Karpas-422 (cell line): ENCODE data around the gene MRPS10. TPM values are rescaled to one million over a fixed set of nuclear protein-coding genes. Genes with fewer than 3 reads are reported as not detected.
"Not testable (repeated sequence)": the region's sequence is repeated elsewhere in the genome, so short reads cannot be mapped to it uniquely, and the experiment has no call there.

Experiments used
- DNase-seq: peaks from one replicate; pipeline ENCODE4 v3.0.0-alpha.2; 2015
- H2AFZ ChIP-seq: fragments of 200-600 bp; sonication (generic); 2 replicates; pipeline ENCODE4 v1.6.1; 2014; ENCODE audit warnings: antibody characterized with exemption, low read length, mixed read lengths
- H3K27ac ChIP-seq: fragments of 200-600 bp; sonication (generic); 2 replicates; pipeline ENCODE4 v1.5.1; 2014; ENCODE audit warnings: mild to moderate bottlenecking, low read length, moderate library complexity
- H3K27me3 ChIP-seq: fragments of 200-600 bp; sonication (generic); 2 replicates; pipeline ENCODE4 v1.6.1; 2014; ENCODE audit warnings: low read length, mixed read lengths
- H3K36me3 ChIP-seq: fragments of 200-600 bp; sonication (generic); 2 replicates; pipeline ENCODE4 v1.6.1; 2014; ENCODE audit warnings: low read length, mixed read lengths; ENCODE audit not compliant: insufficient read depth
- H3K4me1 ChIP-seq: fragments of 200-600 bp; sonication (generic); 2 replicates; pipeline ENCODE4 v1.6.1; 2014; ENCODE audit warnings: mild to moderate bottlenecking, low read length, mixed read lengths
- H3K4me2 ChIP-seq: fragments of 200-600 bp; sonication (generic); 2 replicates; pipeline ENCODE4 v1.6.1; 2014; ENCODE audit warnings: low read length, low read depth, mild to moderate bottlenecking; ENCODE audit not compliant: poor library complexity, severe bottlenecking
- H3K4me3 ChIP-seq: fragments of 200-600 bp; sonication (generic); 2 replicates; pipeline ENCODE4 v1.5.1; 2014; ENCODE audit warnings: mild to moderate bottlenecking, antibody characterized with exemption, low read length, mixed read lengths
- H3K79me2 ChIP-seq: fragments of 200-600 bp; sonication (generic); 2 replicates; pipeline ENCODE4 v1.6.1; 2014; ENCODE audit warnings: mild to moderate bottlenecking, low read length, mixed read lengths
- H3K9ac ChIP-seq: fragments of 200-600 bp; sonication (generic); 2 replicates; pipeline ENCODE4 v1.6.0; 2014; ENCODE audit warnings: low read length
- H3K9me2 ChIP-seq: fragments of 200-600 bp; sonication (generic), shearing (Covaris generic); replicated peaks from 2 replicates; pipeline ENCODE4 v1.6.0; 2014; ENCODE audit warnings: mild to moderate bottlenecking, low read length, moderate library complexity; ENCODE audit not compliant: insufficient read depth
- H3K9me3 ChIP-seq: fragments of 300-700, 200-600 bp; sonication (generic); 2 replicates; pipeline ENCODE4 v1.6.1; 2014; ENCODE audit warnings: low read length, mixed read lengths
- H4K20me1 ChIP-seq: fragments of 200-600 bp; sonication (generic); 2 replicates; pipeline ENCODE4 v1.6.1; 2014; ENCODE audit warnings: mild to moderate bottlenecking, antibody characterized with exemption, low read length, low read depth; ENCODE audit not compliant: insufficient read depth
- total RNA-seq: library from RNA; depleted of rRNA; stranded (reverse); fragments of >200 nt; shearing (Covaris generic); gene quantifications from 2 replicates; pipeline ENCODE4 v1.2.3, GENCODE V29; 2014; ENCODE audit warnings: low replicate concordance

MRPS10 gene
- total RNA-seq, 1 experiment from 2014 or later = 54.2 TPM

DNA sequence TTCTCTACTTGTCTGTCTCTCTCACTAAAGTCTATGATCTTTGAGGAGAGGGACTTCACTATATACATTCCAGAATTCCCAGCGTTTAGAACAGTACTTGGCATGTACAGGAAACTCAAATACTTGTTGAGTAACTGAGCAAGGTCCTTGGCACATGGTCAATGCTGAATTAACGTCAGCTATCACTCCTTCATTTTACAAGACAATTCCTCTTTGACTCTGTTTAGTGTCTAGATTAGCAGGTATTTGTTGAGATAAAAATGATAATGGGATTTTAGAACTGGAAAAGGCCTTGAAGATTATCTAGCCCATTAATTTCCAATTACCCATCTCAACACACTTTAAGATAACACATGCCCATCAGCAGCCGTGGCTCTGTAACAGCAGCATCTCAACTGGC, 16.3 kb downstream of the MRPS10 start:
- DNase-seq = no peak
- Histone ChIP-seq H3K27ac (no peak overlapping the region), H3K4me3 (no peak overlapping the region), H3K27me3 (no peaks in the 10 kb centered on the region), H3K9me3 (no peaks in the 10 kb centered on the region), H3K9ac (no peak overlapping the region), H3K4me1 (no peaks in the 10 kb centered on the region), H3K79me2 (no peaks in the 10 kb centered on the region), H3K9me2 (no peaks in the 10 kb centered on the region), H4K20me1 (no peaks in the 10 kb centered on the region), H3K4me2 (no peak overlapping the region), H3K36me3 (peaks cover 3% of the 10 kb centered on the region; the same call in 1 of the 2 replicates), H2AFZ (no peak overlapping the region)

DNA sequence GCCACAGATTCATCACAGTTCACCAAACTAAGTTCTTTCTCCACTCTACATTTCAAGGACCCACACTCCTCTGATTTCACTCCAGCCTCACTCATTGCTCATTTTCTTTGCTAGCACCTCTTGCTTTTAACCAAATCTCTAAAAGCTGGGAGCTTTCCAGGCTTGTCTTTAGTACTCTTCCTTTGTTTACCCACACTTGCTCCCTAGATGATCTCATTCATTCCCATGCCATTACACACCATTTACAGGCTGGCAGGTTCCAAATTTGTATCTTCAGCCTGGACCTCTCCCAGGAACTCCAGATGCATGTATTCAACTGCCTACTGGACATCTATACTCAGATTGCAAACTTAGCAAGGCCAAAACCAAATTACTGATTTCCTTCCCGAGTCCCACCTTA, 17.6 kb downstream of the MRPS10 start:
- H3K4me3 ChIP-seq = no peak overlapping the region
- H3K4me2 ChIP-seq = no peak overlapping the region
- no peaks in the 10 kb centered on the region for H3K36me3 ChIP-seq
- H3K4me1 ChIP-seq = peaks cover 4% of the 10 kb centered on the region
- H3K27ac ChIP-seq = no peak overlapping the region
- no peak for DNase-seq
- no peaks in the 10 kb centered on the region for H3K9me2 ChIP-seq
- no peaks in the 10 kb centered on the region for H3K9me3 ChIP-seq
- no peak overlapping the region for H3K9ac ChIP-seq
- H4K20me1 ChIP-seq = no peaks in the 10 kb centered on the region
- no peaks in the 10 kb centered on the region for H3K27me3 ChIP-seq
- no peak overlapping the region for H2AFZ ChIP-seq
- no peaks in the 10 kb centered on the region for H3K79me2 ChIP-seq

DNA sequence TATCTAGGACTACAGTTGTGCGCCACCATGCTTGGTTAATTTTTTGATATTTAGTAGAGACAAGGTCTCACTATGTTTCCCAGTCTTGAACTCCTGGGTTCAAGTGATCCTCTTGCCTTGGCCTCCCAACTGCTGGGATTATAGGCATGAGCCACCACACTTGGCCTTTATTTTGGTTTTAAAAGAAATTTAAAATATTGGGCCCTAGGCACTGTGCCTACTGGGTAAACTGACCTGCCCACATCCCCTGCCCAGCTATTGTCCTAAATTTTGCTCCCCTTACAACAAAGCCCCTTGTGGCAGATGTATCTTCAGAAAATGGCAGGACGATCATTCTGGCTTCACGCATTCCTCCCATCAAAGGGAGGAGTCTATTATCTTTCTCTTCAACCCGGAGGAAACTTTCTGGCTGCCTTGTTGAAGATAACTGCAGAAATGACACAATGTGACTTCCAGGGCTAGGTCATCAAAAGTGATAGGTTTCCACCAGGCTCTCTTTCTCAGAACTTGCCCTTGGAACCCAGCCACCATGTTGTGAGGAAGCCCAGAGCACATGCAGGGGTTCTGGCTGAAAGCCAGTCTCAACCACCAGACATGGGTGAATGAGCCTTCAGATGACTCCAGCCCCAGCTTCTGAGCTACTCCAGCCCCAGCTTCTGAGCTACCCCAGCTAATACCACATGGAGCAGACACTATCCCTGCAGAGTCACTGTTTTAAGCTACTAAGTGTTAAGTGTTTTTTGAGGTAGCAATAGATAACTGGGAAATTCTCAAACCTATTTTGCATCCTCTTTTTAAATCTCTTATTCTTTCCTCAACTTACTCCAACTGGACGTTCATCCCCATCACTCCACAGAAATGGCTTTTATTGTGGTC, 18.3 kb downstream of the MRPS10 start:
- Histone ChIP-seq H3K9ac (no peak overlapping the region), H2AFZ (no peak overlapping the region), H3K27ac (no peak overlapping the region), H3K4me2 (no peak overlapping the region), H3K79me2 (no peaks in the 10 kb centered on the region), H3K9me2 (no peaks in the 10 kb centered on the region), H3K4me1 (peaks cover 4% of the 10 kb centered on the region), H3K9me3 (no peaks in the 10 kb centered on the region), H4K20me1 (no peaks in the 10 kb centered on the region), H3K27me3 (no peaks in the 10 kb centered on the region), H3K4me3 (no peak overlapping the region), H3K36me3 (no peaks in the 10 kb centered on the region)
- DNase-seq = peak; percentile 59

DNA sequence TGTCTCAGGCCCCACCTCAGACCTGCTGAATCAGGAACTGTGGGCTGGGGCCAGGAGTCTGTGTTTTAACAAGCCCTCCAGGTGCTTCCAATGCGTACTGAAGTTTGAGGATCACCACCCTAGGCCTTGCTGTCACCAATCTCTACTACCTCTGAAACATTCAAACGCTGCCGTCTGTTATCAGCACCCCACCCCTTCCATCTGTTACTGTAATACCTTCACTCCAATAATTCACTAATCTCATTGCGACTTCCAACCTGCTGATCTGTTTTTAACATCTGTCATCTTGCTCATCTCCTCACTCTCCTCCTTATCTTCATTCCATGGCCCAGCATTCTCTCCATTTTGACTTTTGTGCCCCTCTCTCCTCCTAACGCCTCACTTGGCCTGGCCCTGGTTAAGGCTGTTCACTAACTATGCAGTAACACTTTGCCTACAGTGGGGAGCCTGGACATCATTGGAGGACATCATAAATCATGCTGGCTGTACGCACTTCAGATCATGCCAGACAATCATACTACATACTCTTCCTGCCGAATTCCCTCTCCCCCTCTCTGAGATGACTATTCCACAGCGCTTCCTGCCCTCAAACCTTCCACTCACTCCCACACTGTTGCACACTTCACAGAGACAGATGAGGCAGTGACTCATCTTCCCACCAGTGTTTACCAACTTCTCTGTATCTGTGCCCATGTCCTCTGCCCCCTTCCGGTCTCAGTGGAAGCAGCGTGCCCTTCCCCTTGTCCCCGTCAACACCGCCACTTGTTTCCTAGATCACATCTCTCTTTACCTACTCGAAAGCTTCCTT, 19.9 kb downstream of the MRPS10 start:
- Histone ChIP-seq H3K36me3 (no peaks in the 10 kb centered on the region), H3K9me2 (no peaks in the 10 kb centered on the region), H3K4me1 (peaks cover 4% of the 10 kb centered on the region), H4K20me1 (no peaks in the 10 kb centered on the region), H3K4me2 (no peak overlapping the region), H2AFZ (no peak overlapping the region), H3K9ac (no peak overlapping the region), H3K4me3 (no peak overlapping the region), H3K27me3 (no peaks in the 10 kb centered on the region), H3K27ac (no peak overlapping the region), H3K9me3 (no peaks in the 10 kb centered on the region), H3K79me2 (no peaks in the 10 kb centered on the region)
- DNase-seq = no peak

DNA sequence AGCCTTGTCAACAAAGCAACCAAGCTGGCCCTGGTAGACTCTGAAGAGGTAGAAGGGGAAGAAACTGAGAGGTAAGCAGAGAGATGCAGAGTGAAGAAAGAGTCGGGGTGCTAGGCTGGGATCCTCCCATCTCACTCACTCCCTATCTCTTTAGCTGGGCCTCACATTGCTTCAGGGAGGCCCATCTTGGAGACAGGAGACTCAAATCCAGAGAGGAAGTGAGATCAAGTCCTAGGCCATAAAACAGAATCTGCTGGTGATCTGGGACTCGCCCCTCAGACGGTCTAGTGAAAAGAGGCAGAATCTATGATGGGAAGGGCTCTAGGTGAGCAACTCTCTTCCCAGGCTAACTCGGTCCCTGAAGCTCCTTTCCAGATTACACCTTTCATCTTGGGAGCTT, 22.2 kb downstream of the MRPS10 start:
- Histone ChIP-seq H4K20me1 (no peaks in the 10 kb centered on the region), H2AFZ (no peak overlapping the region), H3K9me2 (no peaks in the 10 kb centered on the region), H3K79me2 (no peaks in the 10 kb centered on the region), H3K4me1 (peaks cover 4% of the 10 kb centered on the region), H3K27me3 (no peaks in the 10 kb centered on the region), H3K4me3 (no peak overlapping the region), H3K9ac (no peak overlapping the region), H3K36me3 (no peaks in the 10 kb centered on the region), H3K9me3 (no peaks in the 10 kb centered on the region), H3K4me2 (no peak overlapping the region), H3K27ac (no peak overlapping the region)
- DNase-seq = no peak

DNA sequence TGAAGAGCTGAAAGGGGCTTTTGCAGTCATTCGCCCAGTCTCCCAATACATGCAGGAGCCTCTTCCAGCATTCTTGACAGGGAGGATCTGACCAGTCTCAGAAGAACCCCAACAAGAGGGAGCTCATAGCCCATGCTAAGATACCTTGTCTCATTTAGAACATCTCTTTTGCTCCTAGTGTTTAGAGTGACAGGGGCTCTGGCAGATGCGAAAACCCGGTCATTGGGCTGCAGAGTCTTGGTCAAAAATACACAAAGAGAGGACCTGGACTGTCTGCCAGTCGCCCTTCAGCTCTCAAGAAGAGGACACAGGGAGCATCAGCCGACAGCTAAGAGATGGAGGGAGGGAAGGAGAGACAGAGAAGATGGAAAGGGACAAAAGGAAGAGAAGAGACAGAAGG, 23.6 kb downstream of the MRPS10 start:
- no peaks in the 10 kb centered on the region for H3K9me2 ChIP-seq
- no peaks in the 10 kb centered on the region for H4K20me1 ChIP-seq
- H3K4me1 ChIP-seq = peaks cover 4% of the 10 kb centered on the region
- DNase-seq = no peak
- no peak overlapping the region for H3K4me2 ChIP-seq
- no peaks in the 10 kb centered on the region for H3K27me3 ChIP-seq
- no peaks in the 10 kb centered on the region for H3K36me3 ChIP-seq
- H3K9me3 ChIP-seq = no peaks in the 10 kb centered on the region
- H3K4me3 ChIP-seq = no peak overlapping the region
- no peak overlapping the region for H3K9ac ChIP-seq
- H2AFZ ChIP-seq = no peak overlapping the region
- H3K79me2 ChIP-seq = no peaks in the 10 kb centered on the region
- H3K27ac ChIP-seq = no peak overlapping the region

DNA sequence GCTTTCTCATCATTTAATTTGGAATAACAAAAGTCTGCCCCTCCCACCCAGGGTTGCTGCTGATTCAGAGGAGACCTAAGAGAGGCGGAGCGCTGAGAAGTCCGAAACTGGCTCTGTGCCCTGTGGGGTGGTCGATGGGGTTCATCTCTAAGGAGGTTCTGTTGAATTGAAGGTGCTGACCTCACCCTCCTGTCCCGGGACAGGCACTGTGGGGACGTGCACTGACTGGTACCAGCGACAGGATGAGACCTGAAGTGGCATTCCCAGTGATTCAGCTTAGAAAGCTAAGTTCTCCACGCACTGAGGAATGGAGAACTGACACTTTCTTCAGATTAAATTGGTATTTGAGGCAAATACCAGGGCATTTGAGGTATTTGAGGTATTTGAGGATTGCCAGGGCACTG, 24.2 kb downstream of the MRPS10 start:
- no peak overlapping the region for H3K4me3 ChIP-seq
- no peaks in the 10 kb centered on the region for H3K36me3 ChIP-seq
- H3K4me1 ChIP-seq = peaks cover 4% of the 10 kb centered on the region
- no peaks in the 10 kb centered on the region for H3K79me2 ChIP-seq
- H3K9me2 ChIP-seq = no peaks in the 10 kb centered on the region
- H3K9ac ChIP-seq = no peak overlapping the region
- H3K27me3 ChIP-seq = no peaks in the 10 kb centered on the region
- no peaks in the 10 kb centered on the region for H4K20me1 ChIP-seq
- H3K27ac ChIP-seq = no peak overlapping the region
- no peak overlapping the region for H2AFZ ChIP-seq
- H3K9me3 ChIP-seq = no peaks in the 10 kb centered on the region
- no peak for DNase-seq
- no peak overlapping the region for H3K4me2 ChIP-seq

DNA sequence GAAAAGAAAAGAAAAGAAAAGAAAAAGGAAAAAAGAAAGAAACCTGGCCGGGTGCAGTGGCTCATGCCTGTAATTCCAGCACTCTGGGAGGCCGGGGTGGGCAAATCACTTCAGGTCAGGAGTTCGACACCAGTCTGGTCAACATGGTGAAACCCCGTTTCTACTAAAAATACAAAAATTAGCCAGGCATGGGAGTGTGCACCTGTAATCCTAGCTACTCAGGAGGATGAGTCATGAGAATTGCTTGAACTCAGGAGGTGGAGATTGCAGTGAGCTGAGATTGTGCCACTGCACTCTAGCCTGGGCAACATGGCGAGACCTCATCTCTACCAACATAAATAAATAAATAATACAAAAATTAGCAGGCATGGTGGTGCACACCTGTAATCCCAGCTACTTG, 25.3 kb downstream of the MRPS10 start:
- DNase-seq, H3K36me3 ChIP-seq, H3K4me1 ChIP-seq, H3K9me2 ChIP-seq, H3K9ac ChIP-seq, H3K4me2 ChIP-seq, H2AFZ ChIP-seq, H3K27me3 ChIP-seq, H3K79me2 ChIP-seq, H4K20me1 ChIP-seq, H3K27ac ChIP-seq, H3K9me3 ChIP-seq, H3K4me3 ChIP-seq: not testable (repeated sequence)
